Stimulated activated CD8-positive, alpha-beta memory T cell treated with anti-CD3 and anti-CD28 coated beads, Interleukin-2, amount 100 ng/mL, for 48 hours (primary cell): Measurements from ENCODE around the gene RNU1-2.
A peak's percentile ranks its signal among the peaks of the same experiment; 100 is the strongest.
"Not testable (repeated sequence)": the region's sequence is repeated elsewhere in the genome, so short reads cannot be mapped to it uniquely, and the experiment has no call there.

Source experiments
- DNase-seq, 2 donors: peaks; one replicate each; pipeline ENCODE4 v3.0.0-alpha.2; 2020; ENCODE audit warnings: low read depth in 2 of 2

RNU1-2 gene

DNA sequence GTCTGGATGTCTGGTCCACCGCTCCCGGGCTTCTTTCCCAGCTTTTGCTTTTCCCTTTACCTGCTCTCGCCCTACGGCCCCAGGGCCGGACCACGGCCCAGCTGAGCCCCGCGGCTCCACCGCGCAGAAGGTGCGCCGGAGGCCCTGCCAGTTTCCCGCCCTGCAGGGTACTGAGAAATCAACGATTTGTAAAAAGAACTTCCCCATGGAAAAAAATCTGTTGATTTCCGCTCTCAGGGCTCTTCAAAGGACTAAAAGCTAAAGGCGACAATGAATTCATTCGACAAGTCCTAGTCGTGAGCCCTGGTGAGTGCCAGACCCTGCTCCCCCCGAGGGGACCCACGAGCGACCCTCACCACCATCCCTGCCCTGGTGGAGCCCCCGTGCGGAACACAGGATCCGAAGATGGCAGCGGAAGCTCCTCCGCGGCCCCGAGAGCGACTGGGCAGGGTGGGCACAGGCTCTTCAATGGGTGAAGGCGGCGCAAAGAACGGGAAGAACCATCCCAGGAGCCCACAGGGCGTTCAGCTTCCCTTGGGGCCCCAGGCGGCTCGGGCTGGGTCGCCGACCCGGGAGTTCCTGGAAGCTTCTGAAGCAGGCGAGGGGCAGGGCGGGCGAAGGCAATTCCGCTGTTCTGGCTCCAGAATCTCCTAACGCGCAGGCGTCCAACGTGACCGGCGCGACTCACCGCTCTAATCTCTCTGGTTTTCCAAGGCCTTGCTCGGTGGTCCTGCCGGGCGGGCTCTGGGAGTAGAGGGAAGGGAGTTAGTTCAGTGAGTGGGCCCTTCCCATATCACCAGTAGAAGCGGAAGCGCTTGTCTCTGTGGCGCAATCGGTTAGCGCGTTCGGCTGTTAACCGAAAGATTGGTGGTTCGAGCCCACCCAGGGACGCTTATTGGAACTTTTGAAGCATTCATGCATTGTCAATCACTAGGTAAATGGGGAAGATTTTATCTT is 6.6 kb upstream of the RNU1-2 start:
- DNase-seq: peak; percentile 62 to 69

DNA sequence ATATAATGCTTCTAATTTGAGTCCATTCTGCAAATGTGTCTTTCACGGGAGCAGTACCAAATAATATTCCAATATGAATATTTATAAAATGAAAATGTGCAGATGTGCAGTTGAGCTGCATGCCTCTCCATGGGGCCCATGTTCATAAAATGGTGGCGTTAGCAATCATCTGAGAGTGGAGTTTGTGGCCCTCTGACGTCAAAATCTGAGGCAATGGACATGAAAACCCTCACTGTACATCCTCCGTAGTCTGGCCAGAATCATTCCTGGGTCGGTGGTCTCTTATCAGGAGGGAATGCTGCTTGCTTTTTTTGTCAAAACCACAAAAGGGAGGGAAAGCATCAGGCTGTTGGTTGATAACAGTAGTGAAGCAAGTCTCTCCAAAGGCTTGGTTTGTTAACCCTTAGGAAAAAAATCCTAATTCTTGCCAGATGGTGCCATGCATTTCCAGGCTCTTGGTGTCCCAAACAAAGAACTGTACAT is 5.2 kb upstream of the RNU1-2 start:
- DNase-seq: not testable (repeated sequence)

DNA sequence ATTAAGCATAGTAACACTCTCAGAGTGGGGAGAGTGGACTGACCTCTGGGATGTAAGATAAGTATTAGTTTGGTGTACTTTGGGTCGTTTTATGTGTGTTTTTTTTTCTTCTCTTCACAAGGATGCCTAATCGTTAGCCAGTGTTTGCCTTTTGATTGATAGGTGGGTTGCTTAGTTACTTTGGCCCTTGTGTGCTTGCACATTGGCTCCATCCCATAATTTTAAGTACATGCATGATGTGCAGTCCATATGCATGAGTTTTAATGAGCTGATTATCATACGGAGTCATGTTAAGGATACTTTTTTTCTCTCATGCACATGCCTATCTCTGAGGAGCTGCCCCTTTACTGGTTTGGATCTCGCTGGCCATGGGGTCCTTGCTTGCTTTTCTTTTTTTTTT is 4.7 kb upstream of the RNU1-2 start:
- DNase-seq: not testable (repeated sequence)

DNA sequence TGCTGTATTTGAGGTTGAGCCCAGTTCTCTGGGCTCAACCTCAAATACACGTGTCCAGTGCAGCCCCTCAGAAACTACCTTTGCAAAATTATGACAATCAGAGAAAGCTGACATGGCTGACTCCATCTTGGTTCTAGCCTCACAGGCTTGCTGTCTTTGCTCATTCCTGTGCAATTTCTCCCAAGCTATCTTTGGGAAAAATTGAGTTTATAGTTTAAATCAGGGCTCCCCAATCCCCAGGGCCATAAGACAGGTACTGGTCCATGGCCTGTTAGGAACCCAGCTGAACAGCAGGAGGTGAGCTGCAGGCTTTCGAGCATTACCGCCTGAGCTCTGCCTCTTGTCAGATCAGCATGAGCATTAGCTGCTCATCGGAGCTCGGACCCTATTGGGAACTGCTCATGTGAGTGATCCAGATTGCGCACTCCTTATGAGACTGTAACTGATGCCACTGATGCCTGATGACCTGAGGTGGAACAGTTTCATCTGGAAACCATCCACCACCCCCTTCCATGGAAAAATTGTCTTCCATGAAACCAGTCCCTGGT is 2.7 kb upstream of the RNU1-2 start:
- not testable (repeated sequence) for DNase-seq

DNA sequence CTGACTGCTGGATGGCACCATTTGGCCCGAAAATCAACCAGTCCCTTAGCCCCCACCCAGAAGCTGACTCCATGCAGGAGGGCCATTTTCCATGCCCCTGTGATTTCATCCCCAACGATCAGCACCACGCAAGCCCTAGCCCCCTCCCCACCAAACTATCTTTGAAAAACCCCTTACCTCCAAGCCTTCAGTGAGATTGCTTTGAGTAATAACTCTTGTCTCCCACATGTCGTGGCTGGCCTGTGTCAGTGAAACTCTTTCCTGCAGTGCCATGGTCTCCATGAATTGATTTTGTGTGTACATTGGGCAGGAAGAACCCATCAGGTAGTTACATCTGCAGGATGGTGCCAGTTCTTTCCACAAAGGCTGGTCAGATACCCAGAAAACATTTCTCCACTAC is 2.0 kb upstream of the RNU1-2 start:
- not testable (repeated sequence) for DNase-seq

DNA sequence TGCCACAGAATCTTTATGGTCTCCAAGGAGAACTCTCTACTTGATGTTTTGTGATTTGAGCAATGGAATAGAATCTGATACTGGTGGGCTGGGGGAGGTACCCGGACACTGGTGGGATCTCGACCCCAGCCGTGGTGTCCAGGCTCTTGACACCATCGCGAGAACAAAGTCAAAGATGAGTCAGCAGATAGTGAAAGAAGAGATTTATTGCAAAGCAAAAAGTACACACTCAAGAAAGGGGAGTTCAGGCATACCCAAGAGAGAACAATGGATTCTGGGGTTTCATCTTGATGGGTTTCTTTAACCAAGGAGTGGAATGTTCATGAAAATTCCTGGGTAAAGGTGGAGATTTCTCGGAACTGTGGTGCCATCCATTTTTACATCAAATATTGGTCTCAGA is 1.4 kb upstream of the RNU1-2 start:
- DNase-seq: not testable (repeated sequence)

DNA sequence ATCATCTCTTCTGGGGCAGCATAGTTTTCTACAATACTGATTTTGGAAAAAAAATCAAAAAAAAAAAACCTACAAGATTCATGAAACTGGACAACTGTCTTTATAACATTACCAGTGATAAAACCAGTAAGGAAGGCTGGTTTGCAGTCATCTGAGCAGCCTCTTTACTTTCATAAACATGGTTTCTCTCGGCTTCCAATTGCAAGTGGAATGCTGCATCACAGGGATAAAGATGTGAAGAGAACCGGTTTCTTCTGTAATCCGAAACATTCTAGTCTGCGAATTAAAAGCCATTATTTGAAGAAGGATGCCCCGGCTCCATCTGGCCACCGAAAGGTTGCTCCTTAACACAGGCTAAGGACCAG is 565 bp upstream of the RNU1-2 start:
- DNase-seq: not testable (repeated sequence)

DNA sequence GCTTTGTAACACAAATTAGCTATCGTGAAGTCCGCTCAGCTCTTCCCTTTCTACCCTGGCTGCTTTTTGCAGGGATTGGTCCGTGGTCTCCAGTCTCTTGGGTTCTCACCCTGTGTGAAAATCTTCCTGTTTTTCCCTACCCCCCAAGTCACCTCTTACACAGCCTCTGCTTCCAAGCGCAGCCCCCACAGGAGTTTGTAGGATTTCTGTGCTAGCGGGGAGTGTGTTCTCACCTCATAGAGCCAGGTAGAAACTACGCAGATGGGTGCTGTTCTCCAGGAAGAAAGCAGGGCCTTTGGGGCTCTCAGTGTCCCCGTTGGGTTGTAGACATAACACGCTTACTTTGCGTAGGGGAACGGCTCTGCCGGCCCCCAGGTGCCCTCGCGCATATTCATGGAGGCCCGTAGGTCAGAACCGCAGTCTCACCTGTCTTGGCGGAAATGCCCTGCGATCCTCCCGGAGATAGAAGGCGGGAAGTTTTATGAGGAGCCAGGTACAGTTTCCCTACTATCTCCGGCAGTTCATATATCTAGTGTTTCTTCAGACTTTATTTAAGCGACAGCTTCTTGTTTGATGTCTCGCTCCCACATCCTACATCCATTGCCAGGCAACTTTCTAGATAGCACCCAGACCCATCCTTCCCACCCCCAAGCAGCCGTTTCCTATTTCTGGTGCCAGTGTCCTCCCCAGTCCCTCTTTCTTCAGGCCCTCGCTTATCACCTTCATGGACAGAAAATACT is 706 bp downstream of the RNU1-2 start:
- DNase-seq: peak; percentile 46 to 59

DNA sequence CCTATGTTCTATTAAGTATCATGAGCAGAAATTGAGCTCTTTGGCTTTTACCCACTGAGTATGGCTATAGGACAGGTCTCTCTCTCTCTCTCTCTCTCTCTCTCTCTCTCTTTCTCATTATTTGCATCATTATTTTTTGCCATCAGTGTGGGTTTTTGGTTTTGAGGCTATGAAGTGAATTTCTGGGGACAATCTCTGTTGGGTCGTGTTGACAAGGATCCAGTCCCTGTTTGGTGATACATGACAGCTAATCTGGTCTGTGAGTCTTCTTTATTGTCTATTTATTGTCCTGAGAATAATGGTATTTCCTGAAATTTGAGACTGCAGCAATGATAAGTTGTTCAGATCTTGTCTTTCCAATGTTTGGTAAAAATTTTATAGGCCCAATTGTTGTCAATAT is 1.9 kb downstream of the RNU1-2 start:
- DNase-seq: not testable (repeated sequence)

DNA sequence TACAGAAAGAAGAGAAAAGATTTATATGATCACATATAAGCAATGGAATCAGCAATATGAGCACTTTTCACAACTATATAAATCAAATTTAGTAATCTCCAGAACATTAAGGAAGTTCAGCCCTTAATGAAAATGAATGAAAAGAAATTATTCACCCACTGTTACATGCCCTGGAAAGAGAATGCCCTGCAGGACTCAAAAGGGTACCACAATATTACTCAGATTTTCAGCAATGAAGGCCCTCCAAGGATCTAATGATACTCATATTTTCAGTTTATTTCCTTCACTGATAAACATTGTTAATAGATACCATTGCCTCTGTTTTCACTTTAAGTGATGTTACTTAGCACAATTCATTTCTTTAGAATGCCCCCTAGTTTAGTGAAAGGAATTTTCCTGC is 2.5 kb downstream of the RNU1-2 start:
- DNase-seq: not testable (repeated sequence)

DNA sequence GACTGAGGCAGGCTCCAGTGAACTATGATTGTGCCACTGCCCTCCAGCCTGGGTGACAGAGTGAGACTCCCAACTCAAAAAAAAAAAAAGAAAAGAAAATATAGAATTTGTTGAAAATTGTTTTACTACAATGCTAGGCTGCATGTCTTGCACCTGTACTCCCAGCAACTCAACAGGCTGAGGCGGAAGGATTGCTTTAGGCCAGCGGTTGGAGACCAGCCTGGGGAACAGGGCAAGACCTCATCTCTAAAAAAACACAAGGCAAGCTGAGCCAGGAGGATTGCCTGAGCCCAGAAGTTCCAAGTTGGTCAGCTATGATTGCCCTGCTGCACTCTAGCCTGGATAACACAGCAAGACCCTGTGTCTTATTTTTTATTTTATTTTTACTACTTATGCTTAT is 3.2 kb downstream of the RNU1-2 start:
- DNase-seq: not testable (repeated sequence)

DNA sequence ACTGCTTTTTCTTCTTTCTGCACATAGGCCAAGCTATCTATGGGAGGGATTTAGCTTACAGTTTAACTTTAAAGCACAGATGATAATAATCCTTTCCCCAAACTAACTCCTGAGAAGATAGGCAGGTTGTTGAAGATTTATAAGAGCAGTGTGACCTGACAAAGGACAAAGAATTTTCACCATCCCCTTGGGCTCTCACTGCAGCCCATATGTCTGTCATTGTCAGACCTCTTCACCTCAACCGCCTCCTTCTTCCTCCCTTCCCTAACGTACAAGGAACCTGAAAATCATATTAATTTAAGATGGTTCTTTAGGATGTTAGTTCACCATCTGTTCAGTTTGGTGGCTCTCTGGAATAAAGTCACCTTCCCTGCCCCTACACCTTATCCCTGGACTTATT is 5.0 kb downstream of the RNU1-2 start:
- no peak for DNase-seq

DNA sequence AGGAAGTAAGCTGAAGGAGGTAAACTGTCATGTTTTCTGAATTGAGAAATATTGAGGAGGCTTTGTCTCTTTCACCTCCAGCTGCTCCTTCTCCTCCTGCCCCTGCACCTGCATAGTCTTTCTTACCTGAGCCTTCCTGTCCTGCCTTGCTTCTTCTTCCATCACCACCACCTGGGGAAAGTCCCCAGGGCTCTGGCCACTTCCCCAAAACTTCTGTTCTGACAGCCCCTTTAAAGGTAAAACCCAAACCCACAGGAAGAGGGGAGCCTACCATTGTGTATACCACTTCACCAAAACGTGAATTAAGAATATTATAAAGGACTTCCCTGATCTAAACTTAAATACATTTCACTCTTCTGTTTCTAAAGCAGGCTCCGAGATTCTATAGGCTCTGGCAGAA is 5.6 kb downstream of the RNU1-2 start:
- DNase-seq: not testable (repeated sequence)

DNA sequence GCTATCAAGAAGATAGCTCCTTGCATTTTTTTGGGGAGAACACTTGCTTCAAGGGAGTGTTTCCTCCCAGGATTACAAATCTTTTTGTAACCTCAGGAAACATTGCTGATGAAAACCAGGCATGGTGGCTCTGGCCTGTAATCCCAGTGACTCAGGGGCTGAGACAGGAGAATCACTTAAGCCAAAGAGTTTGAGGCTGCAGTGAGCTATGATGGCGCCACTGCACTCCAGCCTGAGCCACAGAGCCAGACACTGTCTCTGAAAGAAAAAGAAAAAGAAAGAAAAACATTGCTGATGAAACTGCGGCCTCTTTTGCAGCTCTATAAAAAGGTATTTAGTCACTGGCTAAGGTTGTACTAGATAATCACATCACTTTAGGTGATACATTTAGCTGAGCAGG is 7.3 kb downstream of the RNU1-2 start:
- no peak for DNase-seq

DNA sequence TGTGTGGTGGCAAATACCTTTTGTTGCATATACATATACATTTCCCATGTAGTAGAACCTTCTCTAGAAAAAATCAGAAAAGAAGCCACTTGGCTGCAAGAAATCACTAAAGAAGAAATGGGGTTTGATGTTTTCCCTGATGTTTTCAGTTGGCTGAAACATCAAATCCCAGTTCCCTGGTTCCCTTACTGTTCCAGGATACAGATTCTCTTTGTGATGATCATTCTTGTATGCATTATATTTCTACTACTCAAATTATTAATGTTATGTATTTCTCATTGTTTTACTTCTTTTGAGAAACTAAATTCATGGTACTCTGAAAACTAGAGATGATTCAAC is 7.6 kb downstream of the RNU1-2 start:
- DNase-seq: no peak

DNA sequence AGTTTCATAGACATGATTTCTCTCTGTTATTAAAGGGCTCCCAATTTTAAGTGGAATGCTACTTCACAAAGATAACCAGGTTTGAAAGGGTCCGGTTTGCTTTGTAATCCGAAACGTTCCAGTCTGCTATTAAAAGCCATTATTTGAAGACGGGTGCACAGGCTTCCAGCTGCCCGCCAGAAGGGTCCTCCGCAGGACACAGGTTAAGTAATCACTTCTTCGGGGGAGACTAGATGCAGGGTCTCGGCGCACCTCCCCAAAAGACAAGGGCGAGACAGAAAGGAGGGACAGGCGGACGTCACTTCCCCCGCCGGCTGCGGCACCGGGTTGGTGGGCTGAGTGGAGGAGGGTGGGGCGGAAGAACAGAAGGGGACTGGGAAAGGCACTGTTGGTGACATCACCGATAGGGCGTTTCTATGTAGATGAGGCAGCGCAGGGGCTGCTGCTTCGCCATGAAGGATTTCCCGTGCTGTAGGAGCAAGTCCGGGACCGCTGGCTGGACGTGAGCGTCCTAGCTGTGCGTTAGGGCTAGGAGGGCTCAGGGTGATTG is 8.9 kb downstream of the RNU1-2 start:
- peak; percentile 98 to 99 for DNase-seq

DNA sequence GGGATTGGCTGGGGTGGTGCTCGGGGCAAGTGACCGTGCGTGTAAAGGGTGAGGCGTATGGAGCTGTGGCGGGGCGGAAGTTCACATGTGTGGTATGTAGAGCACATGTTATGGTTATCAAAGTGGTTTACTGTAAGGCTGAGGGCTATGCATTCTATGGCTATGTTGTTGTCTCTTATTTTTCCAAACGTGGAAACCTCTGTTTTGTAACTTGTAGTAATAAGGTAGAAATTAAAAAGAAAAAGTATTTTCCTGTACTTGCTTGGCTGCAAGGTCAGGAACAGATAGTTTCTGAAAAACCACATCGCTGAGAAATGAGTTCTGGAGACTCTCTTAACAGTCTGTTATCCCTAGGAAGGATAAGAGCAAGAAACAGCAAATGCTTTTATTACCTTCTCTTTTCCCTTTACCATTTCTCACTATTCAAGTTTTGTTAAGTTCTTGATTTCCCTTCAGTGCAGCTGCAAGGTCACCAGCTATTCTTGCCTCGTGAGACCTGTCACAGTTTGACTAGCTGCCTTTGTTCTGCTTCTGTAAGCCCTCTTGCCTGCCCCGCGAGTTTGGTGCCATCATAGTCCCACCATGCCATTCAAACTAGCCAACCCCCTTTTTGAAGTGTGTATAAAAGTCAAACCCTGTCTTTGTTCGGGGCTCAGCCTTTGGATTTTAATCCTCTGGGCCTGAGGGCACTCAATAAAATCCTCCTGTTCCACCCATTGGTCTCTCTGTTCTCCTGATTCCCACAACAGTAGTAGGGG is 9.5 kb downstream of the RNU1-2 start:
- DNase-seq: peak in 1 of 2 donors; percentile 34

DNA sequence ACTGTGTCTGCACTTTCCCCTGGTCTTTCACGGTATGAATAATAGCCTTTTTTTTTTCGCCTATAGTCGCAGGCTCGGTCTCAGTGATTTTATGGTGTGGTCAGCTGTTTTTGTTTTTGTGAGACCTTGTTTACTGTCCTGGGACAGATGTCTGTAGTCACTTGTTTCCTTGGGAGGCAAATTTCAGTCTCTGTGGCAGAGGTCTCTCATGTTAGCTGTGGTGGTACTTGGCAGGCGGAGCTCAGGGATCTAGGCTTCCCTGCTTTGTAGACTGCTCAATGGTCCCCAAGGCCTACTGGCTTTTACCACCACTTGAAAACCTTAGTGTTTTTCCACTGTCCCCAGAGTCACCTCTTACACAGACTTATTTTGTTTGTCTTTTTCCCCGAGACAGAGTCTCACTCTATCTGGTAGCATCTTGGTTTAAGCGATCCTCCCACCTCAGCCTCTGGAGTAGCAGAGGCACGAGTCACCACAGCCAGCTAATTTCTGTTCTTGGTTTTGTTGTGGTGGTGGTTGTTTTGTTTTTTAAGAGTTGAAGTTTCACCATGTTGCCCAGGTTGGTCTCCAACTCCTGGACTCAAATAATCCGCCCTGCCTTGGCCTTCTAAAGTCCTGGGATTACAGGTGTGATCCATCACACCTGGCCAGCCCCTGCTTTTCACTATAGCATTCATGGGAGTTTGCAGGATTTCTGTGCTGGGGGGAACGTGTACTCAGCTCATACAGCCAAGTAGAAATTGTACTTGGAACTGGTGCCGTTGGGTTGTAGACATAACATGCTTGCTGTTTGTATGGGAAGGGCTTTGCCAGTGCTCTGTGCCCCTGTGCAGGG is 10.3 kb downstream of the RNU1-2 start:
- no peak for DNase-seq

DNA sequence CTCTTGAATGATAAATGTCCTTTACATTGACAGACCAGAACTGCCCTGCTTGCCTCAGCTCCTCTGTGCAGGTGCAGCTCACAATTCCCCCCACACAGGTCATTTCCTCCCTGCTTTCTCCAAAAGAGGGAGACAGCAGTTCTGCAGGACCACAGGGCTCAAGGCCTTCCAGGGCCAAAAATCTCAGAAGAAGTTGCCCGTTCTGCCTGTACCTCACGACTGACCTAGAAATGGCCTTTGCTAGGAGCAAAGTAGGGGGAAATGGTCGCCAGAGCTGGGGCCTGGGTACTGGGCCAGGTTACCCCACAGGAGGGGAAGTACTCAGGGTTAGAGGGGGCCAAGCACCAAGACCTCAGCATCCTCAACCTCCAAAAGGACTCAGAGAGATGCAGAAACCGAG is 11.1 kb downstream of the RNU1-2 start:
- no peak for DNase-seq

DNA sequence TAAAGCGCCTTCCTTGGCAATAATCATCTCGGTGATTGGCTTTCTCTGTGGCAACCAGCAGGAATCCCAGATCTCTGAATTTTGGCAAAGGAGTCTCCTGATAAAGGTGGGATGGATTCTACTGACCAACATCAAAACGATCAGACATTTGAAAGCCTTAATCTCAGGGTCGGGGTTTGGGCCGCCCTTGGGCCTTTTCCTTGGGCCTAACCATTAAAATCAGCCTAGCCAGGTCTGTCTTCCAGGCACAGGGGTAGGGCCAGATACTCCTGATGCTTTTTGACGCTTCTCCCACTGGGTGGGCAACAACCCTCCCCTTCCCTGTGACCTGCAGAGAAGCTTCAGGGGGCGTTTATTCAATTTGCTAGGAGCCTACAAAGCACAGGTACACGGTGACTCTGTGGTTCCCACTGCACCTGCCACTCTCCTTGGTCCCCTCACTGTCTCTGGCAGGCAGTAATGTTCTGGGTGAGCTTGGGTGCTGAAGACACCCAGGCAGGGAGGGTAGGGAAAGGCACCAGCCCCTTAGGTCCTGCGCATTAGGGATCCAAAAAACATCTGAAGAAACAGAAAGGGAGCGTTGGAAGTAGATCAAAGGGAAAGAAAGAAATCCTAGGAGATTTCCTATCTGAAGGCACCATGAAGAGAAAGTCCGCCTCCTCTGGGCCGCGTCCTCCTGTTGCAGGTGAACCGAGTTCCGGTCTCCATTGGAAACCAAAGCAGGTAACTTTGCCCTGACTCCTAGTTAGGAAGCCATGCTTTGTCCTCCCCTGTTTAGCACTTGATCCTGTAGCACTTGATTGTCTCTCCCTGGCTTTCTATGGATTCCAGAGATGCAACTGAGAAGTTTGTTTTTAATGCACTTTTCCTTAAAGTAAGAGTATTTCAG is 12.3 kb downstream of the RNU1-2 start:
- no peak for DNase-seq
